K562 (cell line): ENCODE measurements around the gene DKC1. TPM values are rescaled to one million over a fixed set of nuclear protein-coding genes. Genes with fewer than 3 reads are reported as not detected.

Source experiments
- ATAC-seq: fragments of 200-7000 bp; cut with Tn5 transposase; 3 replicates; pipeline ENCODE4 v1.9.1; 2020; ENCODE audit warnings: moderate library complexity
- BruUV-seq: library from RNA; stranded (reverse); fragments of 400-500 nt; replicated peaks from 2 replicates; lab custom pipeline; 2021; lab: Mats Ljungman, UMichigan
- CTCF ChIA-PET: fragments of 300-600 bp; formaldehyde crosslinking; extraction: SDS; loops from one replicate; lab custom pipeline; 2021; ENCODE audit warnings: low intra/inter-chr PET ratio; lab: Yijun Ruan, JAX
- POLR2A ChIA-PET: fragments of 300-600, 350-650 bp; sonication (Branson Sonifier 250); formaldehyde crosslinking; extraction: SDS; loops from one replicate; lab custom pipeline; 2021; ENCODE audit warnings: antibody characterized with exemption, inconsistent platforms; lab: Yijun Ruan, JAX
- DNase-seq, 4 experiments: peaks; one replicate each; pipeline versions ENCODE4 v3.0.0 to v3.0.0-alpha.2; 2011 to 2018; ENCODE audit warnings: low spot score in 3 of 4, mixed read lengths in 3 of 4; ENCODE audit errors: extremely low read depth in 1 of 4
- FAIRE-seq: peaks from 2 replicates; lab custom pipeline; 2011; peaks lifted over from hg19 to GRCh38; lab: Jason Lieb, UNC
- H2AFZ ChIP-seq: 2 replicates; pipeline ENCODE4 v1.6.0; 2011; ENCODE audit warnings: low read depth, low read length, control low read depth, inconsistent platforms
- H3K27ac ChIP-seq: fragments of 200-600 bp; 3 replicates; pipeline ENCODE4 v1.8.0; 2011; ENCODE audit warnings: low read depth, mild to moderate bottlenecking, control low read depth, inconsistent platforms, low read length, moderate library complexity, mixed read lengths; ENCODE audit errors: extremely low read depth
- H3K27me3 ChIP-seq, 2 experiments: fragments of 300-600 bp in 1 of 2; 2 replicates in 1 of 2; 3 replicates in 1 of 2; pipeline versions ENCODE4 v1.6.0 to v1.8.0; 2011; ENCODE audit warnings: inconsistent platforms in 2 of 2, low read length in 2 of 2, mild to moderate bottlenecking in 1 of 2, mixed read lengths in 1 of 2, moderate library complexity in 1 of 2; ENCODE audit not compliant: control insufficient read depth in 2 of 2, insufficient read depth in 2 of 2
- H3K36me3 ChIP-seq: fragments of 300-600 bp; 3 replicates; pipeline ENCODE4 v1.8.0; 2011; ENCODE audit warnings: mild to moderate bottlenecking, low read length, inconsistent platforms; ENCODE audit not compliant: control insufficient read depth, insufficient read depth
- H3K4me1 ChIP-seq, 2 experiments: fragments of 200-600 bp in 1 of 2; replicated peaks in 1 of 2; 2 replicates in 1 of 2; 3 replicates in 1 of 2; pipeline versions ENCODE4 v1.5.1 to v1.8.0; 2011; ENCODE audit warnings: inconsistent platforms in 2 of 2, low read length in 2 of 2, mild to moderate bottlenecking in 1 of 2, mixed read lengths in 1 of 2, moderate library complexity in 1 of 2; ENCODE audit not compliant: control insufficient read depth in 2 of 2, insufficient read depth in 2 of 2
- H3K4me2 ChIP-seq: 2 replicates; pipeline ENCODE4 v1.6.1; 2011; ENCODE audit warnings: low read length, control low read depth, inconsistent platforms, mixed read lengths; ENCODE audit not compliant: insufficient read depth
- H3K4me3 ChIP-seq: fragments of 200-600 bp; sonication (generic), shearing (Covaris generic); 2 replicates; pipeline ENCODE4 v1.5.1; 2016; ENCODE audit warnings: control low read depth, inconsistent platforms
- H3K79me2 ChIP-seq: fragments of 200-600 bp; 3 replicates; pipeline ENCODE4 v1.8.0; 2011; ENCODE audit warnings: low read length, inconsistent platforms; ENCODE audit not compliant: control insufficient read depth, insufficient read depth
- H3K9ac ChIP-seq, 2 experiments: 2 replicates each; pipeline versions ENCODE4 v1.6.0 to v1.6.1; 2011; ENCODE audit warnings: low read depth in 2 of 2, low read length in 2 of 2, control low read depth in 1 of 2, inconsistent platforms in 1 of 2, mild to moderate bottlenecking in 1 of 2, mixed read lengths in 1 of 2; ENCODE audit not compliant: insufficient read depth in 1 of 2
- H3K9me1 ChIP-seq: one replicate; pipeline ENCODE4 v1.6.0; 2011; ENCODE audit warnings: inconsistent platforms, mild to moderate bottlenecking, low read length, moderate library complexity; ENCODE audit not compliant: control insufficient read depth, insufficient read depth
- H3K9me3 ChIP-seq: replicated peaks from 2 replicates; pipeline ENCODE4 v1.5.1; 2011; ENCODE audit warnings: low read depth, low read length, inconsistent platforms; ENCODE audit not compliant: control insufficient read depth, insufficient read depth
- H4K20me1 ChIP-seq: replicated peaks from 2 replicates; pipeline ENCODE4 v1.6.1; 2011; ENCODE audit warnings: low read length, inconsistent platforms, mixed read lengths; ENCODE audit not compliant: control insufficient read depth, insufficient read depth
- MAFG ChIP-seq: fragments of 450-650 bp; conservative IDR thresholded peaks from 2 replicates; pipeline ENCODE4 v1.6.1; 2016; ENCODE audit warnings: missing genetic modification characterization, missing compliant biosample characterization
- NCOA2 ChIP-seq, 2 experiments: fragments of 450-650 bp; IDR thresholded peaks; 2 replicates each; pipeline ENCODE4 v1.6.1; 2018; ENCODE audit warnings: mild to moderate bottlenecking in 2 of 2, moderate library complexity in 1 of 2; ENCODE audit not compliant: partially characterized antibody in 2 of 2
- POLR2AphosphoS2 ChIP-seq: IDR thresholded peaks from 2 replicates; pipeline ENCODE4 v1.6.1; 2012; ENCODE audit warnings: low read length, improper control_type of control experiment
- PURB ChIP-seq: sonication (generic); formaldehyde crosslinking; IDR thresholded peaks from 2 replicates; pipeline ENCODE4 v1.9.0; 2021; ENCODE audit warnings: low read depth, mild to moderate bottlenecking, missing genetic modification reagents
- RBM17 ChIP-seq: fragments of 200-400 bp; formaldehyde crosslinking; IDR thresholded peaks from 2 replicates; pipeline ENCODE4 v1.6.1; 2017; ENCODE audit warnings: low read depth, mild to moderate bottlenecking, low read length, borderline replicate concordance
- SAFB2 ChIP-seq: fragments of 200-400 bp; formaldehyde crosslinking; IDR thresholded peaks from 2 replicates; pipeline ENCODE4 v1.6.1; 2018; ENCODE audit warnings: borderline replicate concordance, low read length, low read depth, moderate library complexity; ENCODE audit not compliant: severe bottlenecking
- SP2 ChIP-seq: IDR thresholded peaks from 2 replicates; pipeline ENCODE4 v1.6.1; 2011; ENCODE audit warnings: mild to moderate bottlenecking, low read depth, low read length, moderate library complexity; ENCODE audit not compliant: poor library complexity, severe bottlenecking; ENCODE audit errors: extremely low read depth
- WGBS: fragments of 100-300 bp; shearing (Covaris generic); methylation state at CpG from one replicate; pipeline ENCODE4 v1.1.6; 2016; ENCODE audit warnings: low coverage, mixed read lengths; ENCODE audit not compliant: insufficient coverage; ENCODE audit errors: missing lambda C conversion rate; 5-methylcytosine and 5-hydroxymethylcytosine counted together
- in situ Hi-C: fragments of 300-500 bp; cut with MboI; formaldehyde crosslinking; loops from 4 replicates; pipeline ENCODE4 v1.15.0; 2018; ENCODE audit warnings: inconsistent platforms, mixed read lengths
- intact Hi-C: fragments of 100-400 bp; cut with micrococcal nuclease; formaldehyde crosslinking; loops from 2 replicates; pipeline ENCODE4 v1.14.2; 2022
- polyA plus RNA-seq, 8 experiments: library from polyadenylated mRNA; depleted of rRNA in 4 of 8; stranded (reverse) in 5 of 8; unstranded in 3 of 8; fragments of >200 nt; fragmentation: Nextera tagmentation in 2 of 8; fragmentation: Illumina TruSeq in 1 of 8; extraction: Ambion mirVana in 2 of 8; extraction: Trizol in 1 of 8; gene quantifications; 2 replicates each; pipeline versions ENCODE4 v1.2.1 to v1.2.3, GENCODE V29; 2011 to 2014; ENCODE audit warnings: inconsistent platforms in 1 of 8, missing spikeins in 1 of 8
- total RNA-seq, 7 experiments: library from RNA; depleted of rRNA in 6 of 7; stranded (reverse); fragments of >200 nt in 6 of 7; fragmentation: Illumina TruSeq in 2 of 7; extraction: Trizol in 2 of 7; gene quantifications; 2 replicates each; pipeline versions ENCODE4 v1.2.1 to v1.2.3, GENCODE V29; 2011 to 2021; ENCODE audit warnings: low replicate concordance in 1 of 7

The DKC1 gene
- total and polyA plus RNA-seq, 9 of the 15 experiments (the other 6 are each of a cell fraction or from before 2014, with no cell fraction given): 205 to 313 (median 219) TPM

DNA sequence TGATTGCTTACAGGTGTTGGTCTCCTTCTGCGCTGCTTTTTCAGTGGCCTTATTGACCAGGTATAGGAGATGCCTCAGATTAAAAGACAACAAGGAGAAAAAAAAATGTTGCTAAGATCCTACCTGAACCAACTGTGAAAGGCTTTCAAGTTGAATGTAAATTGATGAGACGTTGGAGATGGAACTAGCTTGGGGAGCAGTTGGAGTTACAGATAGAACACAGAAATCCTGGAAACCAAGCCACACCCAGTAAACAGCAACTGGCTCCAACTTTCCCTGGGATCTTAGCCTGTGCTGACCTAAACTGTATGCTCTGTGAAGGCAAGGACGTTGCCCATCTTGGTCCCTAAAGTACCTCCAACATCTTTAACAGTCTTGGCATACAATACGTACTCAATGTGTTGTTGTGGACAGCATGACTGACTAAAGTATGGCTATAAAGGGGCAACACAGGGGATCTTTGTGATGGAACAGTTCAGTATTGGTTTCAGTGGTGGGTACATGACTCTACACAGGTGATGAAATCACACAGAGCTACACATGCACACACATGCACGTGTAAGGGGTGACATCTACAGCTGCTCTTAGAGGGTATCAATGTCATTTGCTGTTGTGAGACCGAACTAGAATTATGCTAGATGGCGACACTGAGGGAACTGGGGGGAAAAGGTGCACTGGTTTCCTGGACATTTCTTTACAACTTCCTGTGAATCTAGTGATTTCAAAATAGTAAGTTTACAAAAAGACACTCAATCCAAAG, 34.1 kb upstream of the DKC1 start:
- CTCF ChIA-PET: no interaction called here
- no peak overlapping the region for H3K9ac ChIP-seq
- in situ Hi-C loops: loop anchor here (25.0 kb wide), 1 partner anchor 141 kb away; the partner anchor contains the start of gene CTAG1A
- no peak for TF ChIP-seq POLR2AphosphoS2
- TF ChIP-seq SAFB2: no peak
- TF ChIP-seq SP2: no peak
- no peak for TF ChIP-seq RBM17
- no peak for TF ChIP-seq NCOA2 (IDR thresholded peaks at IDR 0.05; ENCODE audit: partially characterized antibody in 2 of 2)
- TF ChIP-seq MAFG: no peak
- TF ChIP-seq PURB (CRISPR knock-in tag): no peak
- TF ChIP-seq, all 486 proteins: peak for 0
- Histone ChIP-seq H3K27me3 (no peaks in the 10 kb centered on the region), H3K4me1 (peaks cover 0 to 20% of the 10 kb centered on the region in 2 experiments; a peak in 4 of 5 replicates), H3K79me2 (peaks cover 80% of the 10 kb centered on the region), H3K27ac (no peak overlapping the region), H2AFZ (no peak overlapping the region), H3K9me3 (no peaks in the 10 kb centered on the region), H3K4me2 (no peak overlapping the region), H3K4me3 (no peak overlapping the region), H4K20me1 (0 out of 2 replicates have a peak, but pooled peaks cover 4% of the 10 kb centered on the region), H3K9me1 (no peaks in the 10 kb centered on the region), H3K36me3 (peaks cover 23% of the 10 kb centered on the region)
- no peak for ATAC-seq
- no peak for DNase-seq
- POLR2A ChIA-PET: interaction anchor here (1.0 to 1.1 kb wide), 2 partner anchors 9 to 12 kb away, joined by 3 to 4 read pairs; no protein-coding TSS in a partner anchor
- no TSS peak for BruUV-seq
- FAIRE-seq: no peak
- WGBS: 72% methylated on average over 7 of the region's 7 CpGs
- intact Hi-C loops: no loop called here
